HG03558 (cell line): ENCODE measurements around the gene CACNA2D1.

Experiments used
- ATAC-seq: cut with Tn5 transposase; IDR thresholded peaks from one replicate; pipeline ENCODE4 v1.9.1; 2021; ENCODE audit warnings: moderate number of reproducible peaks; ENCODE audit not compliant: unreplicated experiment; ENCODE audit errors: extremely low read depth

The CACNA2D1 gene

DNA sequence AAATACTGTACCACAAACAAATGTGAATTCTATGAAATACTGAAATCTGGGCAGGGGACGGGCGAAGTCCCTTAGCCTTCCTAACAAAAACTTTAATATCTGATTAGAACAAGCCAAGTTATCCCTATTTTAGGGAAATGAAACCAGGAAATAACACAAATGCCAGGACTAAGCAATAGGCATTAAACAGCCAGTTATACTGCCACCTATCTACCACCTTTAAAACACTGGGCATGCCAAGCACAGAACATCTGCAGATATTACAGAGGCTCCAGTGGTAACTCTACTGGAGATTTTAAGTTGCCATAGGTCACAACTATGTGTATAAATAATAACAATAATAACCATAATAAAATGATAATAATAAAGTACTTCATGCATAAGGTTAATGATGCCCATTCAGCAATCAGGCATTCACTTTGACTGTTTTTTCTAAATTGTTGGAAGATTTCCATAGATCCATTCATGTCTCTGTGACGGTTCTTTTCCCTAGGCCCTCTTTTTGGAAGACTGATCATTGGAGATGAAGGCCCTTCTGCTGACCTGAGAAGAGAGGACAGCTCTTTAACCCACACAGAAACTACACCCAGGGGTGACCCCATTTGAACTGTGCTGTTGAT lies 195.7 kb downstream of the CACNA2D1 start:
- ATAC-seq = no peak

GRCh38 chr7:82244947-82245517 lies 198.5 kb downstream of the CACNA2D1 start:
- ATAC-seq = no peak

- no peak for ATAC-seq
Observed at GRCh38 chr7:82241356-82241755, 202.2 kb downstream of the CACNA2D1 start.

- no peak for ATAC-seq
Observed at GRCh38 chr7:82235713-82236112, 207.9 kb downstream of the CACNA2D1 start.

- no peak for ATAC-seq
Observed at GRCh38 chr7:82234457-82235049, 209.0 kb downstream of the CACNA2D1 start.

DNA sequence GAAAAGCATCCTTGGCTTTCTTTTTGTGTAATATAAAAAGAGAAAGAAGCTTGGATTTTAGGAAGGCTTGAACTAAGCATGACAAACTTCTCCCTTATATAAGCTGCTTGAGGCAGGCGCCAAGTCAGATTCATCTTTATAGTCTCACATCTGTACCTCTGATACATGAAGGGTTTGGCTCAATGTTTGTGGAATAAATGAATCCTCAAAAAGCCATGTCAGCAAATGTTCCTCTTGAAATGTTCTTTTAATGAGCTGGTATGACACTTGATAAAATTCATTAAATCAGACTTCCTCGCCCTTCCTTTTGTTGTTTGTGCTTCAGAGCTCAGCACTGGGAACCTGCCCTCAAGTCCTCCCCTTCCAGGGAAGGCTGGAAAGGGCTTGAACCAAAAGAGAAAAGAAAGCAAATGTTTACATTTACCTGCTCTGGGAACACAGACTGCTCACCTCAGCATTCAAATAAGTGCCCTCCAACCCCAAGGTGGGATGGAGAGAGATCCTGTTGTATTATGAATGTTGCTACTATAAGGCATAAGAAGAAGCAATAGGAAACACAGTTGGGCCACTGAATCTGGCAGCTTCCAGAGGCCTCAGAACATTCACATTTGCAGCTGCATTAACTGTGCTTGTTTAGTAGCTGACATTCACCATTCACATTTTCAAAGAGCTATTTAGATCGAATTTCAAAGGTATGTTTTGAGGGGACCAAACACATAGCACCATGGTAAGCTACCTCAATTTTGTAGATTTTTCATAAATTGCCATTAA lies 212.6 kb downstream of the CACNA2D1 start:
- no peak for ATAC-seq

DNA sequence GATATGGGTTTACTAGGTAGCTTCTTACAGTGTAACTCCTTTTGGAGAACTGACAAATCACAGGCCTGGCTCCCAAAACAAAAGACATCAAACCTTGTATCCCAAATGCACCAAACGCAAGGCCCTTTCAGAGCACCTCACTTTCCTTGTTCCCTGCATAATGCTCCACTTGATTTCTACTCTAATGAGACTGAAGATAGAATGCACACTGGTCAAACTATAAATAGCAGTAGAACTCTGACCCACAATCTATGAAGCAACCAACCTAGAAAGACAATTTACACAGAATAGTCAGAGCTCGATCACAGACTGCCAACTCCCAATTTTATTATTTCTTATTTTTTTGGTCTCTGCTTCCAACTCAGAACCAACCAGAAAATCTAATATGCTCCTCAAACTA lies 214.4 kb downstream of the CACNA2D1 start:
- no peak for ATAC-seq

- no peak for ATAC-seq
Observed at GRCh38 chr7:82226191-82226590, 217.4 kb downstream of the CACNA2D1 start.

DNA sequence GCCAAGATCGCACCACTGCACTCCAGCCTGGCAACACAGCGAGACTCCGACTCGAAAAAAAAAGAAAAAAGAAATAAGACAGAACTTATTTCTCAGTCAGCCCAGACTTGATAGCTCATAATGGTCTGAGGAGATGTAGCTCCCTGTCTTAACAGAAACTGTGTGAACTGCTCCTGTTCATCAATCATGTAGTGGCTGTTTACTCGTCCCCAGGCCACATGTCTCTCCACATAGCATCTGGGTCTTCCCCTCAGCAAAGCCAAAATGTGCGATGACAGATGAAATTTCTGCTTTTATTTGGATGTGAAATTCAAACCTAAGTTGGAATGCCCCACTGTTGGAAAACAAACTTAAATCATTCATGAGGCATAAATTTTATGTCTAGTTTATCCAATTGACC lies 219.0 kb downstream of the CACNA2D1 start:
- no peak for ATAC-seq

DNA sequence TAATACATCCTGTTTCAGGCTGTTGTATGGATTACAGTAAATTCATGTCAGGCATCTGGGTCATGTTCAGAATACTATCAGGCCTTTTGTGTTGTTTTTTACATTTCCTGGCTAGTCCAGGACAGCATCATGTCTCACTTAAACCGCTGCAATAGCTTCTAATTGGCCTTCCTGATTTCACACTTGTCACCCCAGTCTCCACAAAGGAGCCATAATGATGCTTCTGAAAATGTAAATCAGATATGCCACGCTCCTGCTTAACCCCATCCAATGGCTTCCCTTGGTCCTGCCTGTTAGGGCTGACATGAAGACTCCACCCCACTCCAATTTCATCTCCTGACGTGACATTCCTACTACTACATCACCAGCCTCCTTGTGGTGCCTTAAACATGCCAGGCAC lies 220.0 kb downstream of the CACNA2D1 start:
- no peak for ATAC-seq

- no peak for ATAC-seq
Observed at GRCh38 chr7:82221152-82221674, 222.4 kb downstream of the CACNA2D1 start.

- ATAC-seq = no peak
Observed at GRCh38 chr7:82212466-82212865, 231.1 kb downstream of the CACNA2D1 start.

DNA sequence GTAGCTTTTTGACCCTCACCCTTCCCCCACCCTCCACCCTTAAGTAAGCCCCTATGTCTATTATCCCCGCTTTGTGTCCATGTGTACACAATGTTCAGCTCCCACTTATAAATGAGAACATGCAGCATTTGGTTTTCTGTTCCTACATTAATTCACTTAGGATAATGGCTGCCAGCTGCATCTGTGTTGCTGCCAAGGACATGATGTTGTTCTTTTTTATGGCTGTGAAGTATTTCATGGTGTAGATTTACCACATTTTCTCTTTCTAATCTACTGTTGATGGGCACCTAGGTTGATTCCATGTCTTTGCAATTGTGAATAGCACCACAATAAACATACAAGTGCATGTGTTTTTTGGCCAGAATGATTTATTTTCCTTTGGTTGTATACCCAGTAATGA lies 232.2 kb downstream of the CACNA2D1 start:
- ATAC-seq = no peak

DNA sequence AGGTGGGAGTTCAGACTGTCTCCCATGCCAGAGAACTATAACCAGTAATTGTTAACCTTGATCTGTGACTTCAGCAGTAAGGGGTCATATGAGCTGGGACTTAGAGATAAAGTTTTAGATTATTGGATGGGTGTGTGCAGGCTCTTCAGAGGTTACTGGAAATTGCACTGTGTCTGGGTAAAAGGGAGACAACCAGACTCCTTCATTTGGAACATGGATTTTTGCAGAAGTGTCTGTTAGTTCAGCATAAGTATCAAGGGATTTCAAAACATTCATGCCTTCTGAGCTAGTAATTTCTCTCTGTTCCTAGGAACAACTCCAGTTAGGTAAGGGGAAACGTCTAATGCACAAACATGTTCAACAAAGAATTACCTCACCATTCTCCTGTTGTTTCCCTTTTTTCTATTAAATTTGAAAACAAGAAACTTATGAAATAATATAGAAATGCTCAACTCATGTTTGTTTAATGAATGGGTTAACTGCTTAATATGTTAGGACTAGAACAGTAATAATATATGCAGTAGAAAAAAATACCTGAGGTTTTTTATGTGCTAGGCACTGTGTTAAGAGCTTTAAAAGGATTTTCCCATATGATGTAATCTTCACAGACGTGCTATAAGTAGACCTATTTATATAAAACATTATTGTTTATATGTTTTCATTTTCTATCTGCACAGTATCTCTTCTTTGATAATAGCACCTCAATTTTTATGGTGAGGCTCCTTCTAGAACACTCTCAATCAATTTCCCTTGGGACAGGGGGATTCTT lies 233.0 kb downstream of the CACNA2D1 start:
- ATAC-seq = no peak

- ATAC-seq = no peak
Observed at GRCh38 chr7:82209179-82209747, 234.3 kb downstream of the CACNA2D1 start.

DNA sequence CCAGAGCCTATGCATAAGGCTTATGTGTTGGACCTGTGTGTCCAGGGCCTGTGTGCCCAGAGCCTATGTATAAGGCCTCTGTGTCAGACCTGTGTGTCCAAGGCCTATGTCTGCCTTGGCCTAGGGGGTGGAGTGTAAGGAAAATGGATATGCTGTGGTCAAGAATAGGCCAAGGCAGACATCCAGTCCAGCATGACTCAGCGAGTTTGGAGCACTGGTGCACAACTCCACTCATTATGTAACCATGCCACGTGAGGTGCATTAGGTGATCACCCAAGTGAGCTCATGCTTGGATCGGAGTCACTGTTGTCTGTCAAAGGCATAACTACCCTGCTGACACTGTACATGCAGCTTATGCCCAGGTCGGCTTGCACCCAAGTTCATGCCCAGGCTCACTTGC lies 238.9 kb downstream of the CACNA2D1 start:
- ATAC-seq = no peak

- no peak for ATAC-seq
Observed at GRCh38 chr7:82202965-82203364, 240.6 kb downstream of the CACNA2D1 start.

DNA sequence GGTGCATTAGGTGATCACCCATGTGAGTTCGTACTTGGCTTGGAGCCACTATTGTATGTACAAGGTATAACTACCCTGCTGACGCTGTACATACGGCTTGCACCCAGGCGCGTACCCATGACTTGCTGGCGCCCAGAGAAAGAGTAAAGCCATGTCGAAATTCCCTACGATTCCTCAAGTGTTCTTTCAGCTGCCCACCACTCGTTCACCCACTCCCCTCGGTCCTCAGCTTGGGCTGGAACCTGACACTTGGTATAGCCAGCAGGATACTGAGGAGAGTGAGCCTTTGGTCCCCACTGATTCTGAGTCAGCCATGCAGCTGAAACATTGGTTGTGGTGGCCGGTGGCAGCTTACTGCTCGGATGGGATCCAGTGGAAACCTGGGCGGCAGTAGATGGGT lies 241.5 kb downstream of the CACNA2D1 start:
- ATAC-seq = no peak

DNA sequence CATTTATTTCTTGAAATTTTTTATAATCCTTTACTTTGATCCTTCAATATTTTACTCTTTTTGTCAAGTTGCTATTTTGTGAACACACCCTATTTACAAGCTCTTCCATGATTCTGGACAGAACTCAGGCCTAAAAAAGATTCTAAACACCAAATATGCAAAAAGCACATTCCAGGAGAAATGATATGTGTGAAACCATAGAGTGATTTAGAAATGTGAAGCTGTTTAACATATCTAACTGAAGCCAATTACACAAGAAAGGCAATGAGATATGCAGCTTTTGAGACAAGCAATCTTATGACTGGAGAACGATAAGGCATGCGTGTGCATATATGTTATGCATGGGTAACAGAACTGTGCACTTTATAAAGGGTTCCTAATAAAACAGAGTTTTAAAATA lies 243.0 kb downstream of the CACNA2D1 start:
- ATAC-seq = no peak

DNA sequence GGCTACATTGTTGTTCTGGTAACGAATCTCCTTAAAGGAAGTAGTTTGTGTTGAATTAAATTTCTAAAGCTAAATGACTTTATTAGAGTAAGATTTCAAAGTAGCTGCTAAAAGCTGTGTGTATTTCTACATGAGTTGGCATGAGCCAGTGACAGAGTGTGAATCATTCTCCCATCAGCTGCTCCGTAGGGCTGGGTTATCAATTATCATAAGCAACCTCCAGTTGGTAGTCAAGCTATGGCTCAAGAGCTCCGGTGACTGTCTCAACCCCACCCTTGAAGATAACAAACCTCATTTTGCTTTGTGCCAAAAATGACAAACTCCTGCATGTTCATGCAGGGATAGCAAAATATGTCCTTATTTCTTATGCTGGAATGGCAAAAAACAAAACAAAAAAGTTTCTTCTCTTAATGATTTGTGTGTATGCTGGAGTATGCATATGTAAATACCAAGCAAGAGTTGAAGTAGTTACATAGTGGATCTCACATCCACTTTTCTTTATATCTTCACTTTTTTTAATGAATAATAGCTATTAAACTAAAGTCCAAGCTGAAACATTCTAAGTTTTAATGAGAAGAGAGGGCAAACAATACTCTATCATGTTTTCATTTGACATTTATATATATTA lies 249.4 kb downstream of the CACNA2D1 start:
- ATAC-seq = no peak
